Right lobe of liver (tissue), 6 donors: Measurements from ENCODE around the gene FOXP1. TPM values are rescaled to one million over a fixed set of nuclear protein-coding genes. Genes with fewer than 3 reads are reported as not detected.

Experiments
- ATAC-seq, 4 donors: fragments of 200-7000 bp; cut with Tn5 transposase; one replicate each; pipeline ENCODE4 v1.9.1; 2020; ENCODE audit warnings: mild to moderate bottlenecking in 4 of 4, moderate library complexity in 4 of 4
- DNase-seq, 3 donors: peaks; one replicate each; pipeline ENCODE4 v3.0.0-alpha.2; 2020
- H3K27ac ChIP-seq, 3 donors: fragments of 200-600 bp; one replicate each; pipeline ENCODE4 v1.8.0; 2022
- H3K27me3 ChIP-seq, 2 donors: fragments of 200-600 bp; one replicate each; pipeline ENCODE4 v1.8.0; 2022
- H3K36me3 ChIP-seq, 4 donors: fragments of 200-600 bp; sonication (generic) in 1 of 4; one replicate each; pipeline versions ENCODE4 v1.5.1 to v1.8.0; 2017 to 2022; ENCODE audit warnings: control low read depth in 1 of 4
- H3K4me1 ChIP-seq, 4 donors: fragments of 200-600 bp; sonication (generic) in 1 of 4; one replicate each; pipeline versions ENCODE4 v1.5.1 to v1.8.0; 2017 to 2022; ENCODE audit warnings: control low read depth in 1 of 4
- H3K4me3 ChIP-seq, 3 donors: fragments of 200-600 bp; one replicate each; pipeline ENCODE4 v1.8.0; 2022
- H3K9me3 ChIP-seq, 4 donors: fragments of 200-600 bp; sonication (generic) in 1 of 4; one replicate each; pipeline versions ENCODE4 v1.5.1 to v1.8.0; 2017 to 2022; ENCODE audit warnings: control low read depth in 1 of 4
- POLR2A ChIP-seq: fragments of 450-650 bp; IDR thresholded peaks from one replicate; pipeline ENCODE4 v1.6.1; 2017; ENCODE audit warnings: antibody characterized with exemption, mild to moderate bottlenecking
- WGBS: methylation state at CpG from one replicate; pipeline ENCODE4 v1.1.6; 2018; ENCODE audit warnings: low coverage, low lambda C conversion rate; ENCODE audit not compliant: insufficient coverage; ENCODE audit errors: missing lambda C conversion rate; 5-methylcytosine and 5-hydroxymethylcytosine counted together
- intact Hi-C, 2 donors: fragments of 100-400 bp; cut with DNase I; formaldehyde crosslinking; loops; one replicate each; pipeline versions ENCODE4 v1.11.2 to v1.14.1; 2022
- total RNA-seq, 6 experiments: library from RNA; depleted of rRNA in 2 of 6; stranded (reverse); fragments of >200 nt in 2 of 6; fragmentation: NEBNext Ultra II Directional in 3 of 6; extraction: Animal tissue kit (Norgen Biotek cat#: 25700) in 3 of 6; gene quantifications; one replicate each; pipeline versions ENCODE4 v1.1.0 to v1.2.4, GENCODE V29; 2016 to 2023
- TF ChIP-seq, protein P1 (sequence below), 4 donors: fragments of 200-600 bp in 3 of 4; fragments of 450-650 bp in 1 of 4; IDR thresholded peaks; one replicate each; pipeline versions ENCODE4 v1.5.1 to v1.8.0; 2016 to 2022; ENCODE audit warnings: antibody characterized with exemption in 4 of 4, mild to moderate bottlenecking in 2 of 4
- donor health status: DM: no; HTN: yes; CAD: no.
- donor health status: DM: no; HTN: no; CAD: no.
- donor health status: DM: no; HTN: no; CAD: no.
- donor health status: DM: no; HTN: yes; CAD: no.
- donor health status: DM: no; HTN: yes; CAD: no.

The FOXP1 gene
- total RNA-seq, 6 experiments from 2014 or later, result 26.7 to 47.7 (median 35.2) TPM

GRCh38 chr3:71414189-71414927 lies 169.2 kb downstream of the FOXP1 start:
- H3K9me3 ChIP-seq, result no peaks in the 10 kb centered on the region
- H3K4me3 ChIP-seq, result no peak overlapping the region
- DNase-seq (no peak), ATAC-seq (no peak)
- no peak for TF ChIP-seq POLR2A
- TF ChIP-seq, protein P1, sequence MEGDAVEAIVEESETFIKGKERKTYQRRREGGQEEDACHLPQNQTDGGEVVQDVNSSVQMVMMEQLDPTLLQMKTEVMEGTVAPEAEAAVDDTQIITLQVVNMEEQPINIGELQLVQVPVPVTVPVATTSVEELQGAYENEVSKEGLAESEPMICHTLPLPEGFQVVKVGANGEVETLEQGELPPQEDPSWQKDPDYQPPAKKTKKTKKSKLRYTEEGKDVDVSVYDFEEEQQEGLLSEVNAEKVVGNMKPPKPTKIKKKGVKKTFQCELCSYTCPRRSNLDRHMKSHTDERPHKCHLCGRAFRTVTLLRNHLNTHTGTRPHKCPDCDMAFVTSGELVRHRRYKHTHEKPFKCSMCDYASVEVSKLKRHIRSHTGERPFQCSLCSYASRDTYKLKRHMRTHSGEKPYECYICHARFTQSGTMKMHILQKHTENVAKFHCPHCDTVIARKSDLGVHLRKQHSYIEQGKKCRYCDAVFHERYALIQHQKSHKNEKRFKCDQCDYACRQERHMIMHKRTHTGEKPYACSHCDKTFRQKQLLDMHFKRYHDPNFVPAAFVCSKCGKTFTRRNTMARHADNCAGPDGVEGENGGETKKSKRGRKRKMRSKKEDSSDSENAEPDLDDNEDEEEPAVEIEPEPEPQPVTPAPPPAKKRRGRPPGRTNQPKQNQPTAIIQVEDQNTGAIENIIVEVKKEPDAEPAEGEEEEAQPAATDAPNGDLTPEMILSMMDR (IDR thresholded peaks at IDR 0.05), result no peak
- no peaks in the 10 kb centered on the region for H3K27me3 ChIP-seq
- 98% methylated on average over 6 of the region's 15 CpGs for WGBS
- no peaks in the 10 kb centered on the region for H3K4me1 ChIP-seq
- intact Hi-C loops, result no loop called here
- H3K27ac ChIP-seq, result no peak overlapping the region
- H3K36me3 ChIP-seq, result no peaks in the 10 kb centered on the region

DNA sequence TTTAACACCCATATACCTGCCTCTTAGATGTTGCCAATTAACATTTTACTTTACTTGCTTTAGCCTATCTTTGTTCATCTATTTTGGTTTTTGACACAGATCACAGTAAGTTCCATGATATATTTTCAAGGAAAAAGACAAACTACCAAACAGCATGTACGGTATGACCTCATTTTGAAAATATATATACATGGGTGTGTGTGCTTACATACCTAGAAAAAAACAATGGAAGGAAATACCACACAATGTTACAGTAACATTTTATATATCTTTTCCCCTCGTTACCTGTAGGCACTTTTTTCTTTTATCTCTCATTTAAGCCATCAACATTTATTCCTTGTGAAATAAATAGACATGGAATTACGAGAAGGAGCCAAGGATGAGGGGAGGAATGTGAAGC lies 170.0 kb downstream of the FOXP1 start:
- H3K4me3 ChIP-seq, result no peak overlapping the region
- no peak for TF ChIP-seq POLR2A
- TF ChIP-seq, protein P1 (IDR thresholded peaks at IDR 0.05), result no peak
- H3K27me3 ChIP-seq, result no peaks in the 10 kb centered on the region
- no peak overlapping the region for H3K27ac ChIP-seq
- no peaks in the 10 kb centered on the region for H3K4me1 ChIP-seq
- no peak for ATAC-seq
- DNase-seq, result no peak
- intact Hi-C loops, result no loop called here
- H3K9me3 ChIP-seq, result no peaks in the 10 kb centered on the region
- no peaks in the 10 kb centered on the region for H3K36me3 ChIP-seq
- WGBS, result 81% methylated on average over 3 of the region's 3 CpGs

DNA sequence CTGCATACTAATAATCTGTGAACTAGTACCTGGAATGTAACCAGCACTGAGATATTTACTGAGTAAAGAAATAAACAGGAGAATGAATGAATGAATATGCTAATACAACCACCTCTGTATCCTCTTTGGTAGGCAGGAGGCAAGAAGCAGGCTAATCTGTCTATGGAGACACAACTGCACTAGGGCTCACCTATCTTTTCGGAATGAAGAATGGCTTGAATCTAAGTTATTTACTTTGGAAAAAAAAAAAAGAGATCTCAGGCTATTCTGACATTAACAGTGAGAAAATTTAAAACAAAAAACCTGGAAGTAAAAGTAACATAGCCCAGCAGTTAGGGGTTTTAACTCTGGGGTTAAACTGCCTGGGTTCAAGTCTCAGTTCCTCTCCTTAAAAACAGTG lies 174.2 kb downstream of the FOXP1 start:
- no peaks in the 10 kb centered on the region for H3K27me3 ChIP-seq
- H3K9me3 ChIP-seq, result no peaks in the 10 kb centered on the region
- ATAC-seq (no peak), DNase-seq (no peak)
- no peak for TF ChIP-seq POLR2A
- TF ChIP-seq, protein P1 (IDR thresholded peaks at IDR 0.05), result no peak
- no peaks in the 10 kb centered on the region for H3K36me3 ChIP-seq
- H3K4me3 ChIP-seq, result no peak overlapping the region
- 70% methylated on average over 1 of the region's 1 CpG for WGBS
- no peak overlapping the region for H3K27ac ChIP-seq
- intact Hi-C loops, result no loop called here
- H3K4me1 ChIP-seq, result no peaks in the 10 kb centered on the region

- no peak for ATAC-seq
- Histone ChIP-seq H3K27ac (no peak overlapping the region), H3K9me3 (no peaks in the 10 kb centered on the region), H3K36me3 (no peaks in the 10 kb centered on the region), H3K27me3 (no peaks in the 10 kb centered on the region), H3K4me3 (no peak overlapping the region), H3K4me1 (no peaks in the 10 kb centered on the region)
- WGBS, result 64% methylated on average over 2 of the region's 2 CpGs
- intact Hi-C loops, result no loop called here
- no peak for DNase-seq
- no peak for TF ChIP-seq POLR2A
- TF ChIP-seq, protein P1 (IDR thresholded peaks at IDR 0.05), result no peak
Observed at GRCh38 chr3:71408903-71409302, 174.6 kb downstream of the FOXP1 start.
